Keratinocyte (primary cell): ENCODE data around the gene SMC2. TPM values are rescaled to one million over a fixed set of nuclear protein-coding genes. Genes with fewer than 3 reads are reported as not detected.

Experiments used
- DNase-seq: peaks from one replicate; pipeline ENCODE4 v3.0.0-alpha.2; 2011; ENCODE audit warnings: low read depth, missing footprints, low spot score
- FAIRE-seq: peaks from 2 replicates; lab custom pipeline; 2011; peaks lifted over from hg19 to GRCh38; lab: Jason Lieb, UNC
- H2AFZ ChIP-seq: 2 replicates; pipeline ENCODE4 v1.6.0; 2012; ENCODE audit warnings: low read length, control low read depth, inconsistent platforms; ENCODE audit not compliant: control insufficient read depth
- H3K27ac ChIP-seq: 2 replicates; pipeline ENCODE4 v1.5.1; 2011; ENCODE audit warnings: low read length; ENCODE audit not compliant: control insufficient read depth, insufficient read depth
- H3K27me3 ChIP-seq: 3 replicates; pipeline ENCODE4 v1.6.0; 2011; ENCODE audit warnings: low read length; ENCODE audit not compliant: control insufficient read depth, insufficient read depth; ENCODE audit errors: extremely low read depth
- H3K36me3 ChIP-seq, 2 experiments: 2 replicates in 1 of 2; 3 replicates in 1 of 2; pipeline ENCODE4 v1.5.1; 2011; ENCODE audit warnings: low read length in 2 of 2, mild to moderate bottlenecking in 1 of 2; ENCODE audit not compliant: control insufficient read depth in 2 of 2, insufficient read depth in 2 of 2; ENCODE audit errors: extremely low read depth in 1 of 2
- H3K4me1 ChIP-seq: 3 replicates; pipeline ENCODE4 v1.5.1; 2011; ENCODE audit warnings: low read length; ENCODE audit not compliant: control insufficient read depth, insufficient read depth; ENCODE audit errors: extremely low read depth
- H3K4me2 ChIP-seq: 3 replicates; pipeline ENCODE4 v1.6.0; 2011; ENCODE audit warnings: low read depth, low read length; ENCODE audit not compliant: control insufficient read depth, insufficient read depth; ENCODE audit errors: extremely low read depth
- H3K4me3 ChIP-seq, 3 experiments: fragments of 200-600 bp in 1 of 3; sonication (generic) in 1 of 3; 2 replicates in 2 of 3; 3 replicates in 1 of 3; pipeline ENCODE4 v1.5.1; 2011 to 2016; ENCODE audit warnings: low read length in 3 of 3, mild to moderate bottlenecking in 3 of 3, control low read depth in 2 of 3, inconsistent platforms in 1 of 3, low read depth in 1 of 3, mixed read lengths in 1 of 3, mixed run types in 1 of 3, moderate library complexity in 1 of 3; ENCODE audit not compliant: control insufficient read depth in 2 of 3, insufficient read depth in 2 of 3; ENCODE audit errors: extremely low read depth in 1 of 3
- H3K79me2 ChIP-seq: 2 replicates; pipeline ENCODE4 v1.6.0; 2012; ENCODE audit warnings: low read length; ENCODE audit not compliant: control insufficient read depth, insufficient read depth
- H3K9ac ChIP-seq: 3 replicates; pipeline ENCODE4 v1.6.0; 2011; ENCODE audit warnings: low read length; ENCODE audit not compliant: control insufficient read depth, insufficient read depth; ENCODE audit errors: extremely low read depth
- H3K9me1 ChIP-seq: 3 replicates; pipeline ENCODE4 v1.6.0; 2011; ENCODE audit warnings: low read length; ENCODE audit not compliant: control insufficient read depth, insufficient read depth; ENCODE audit errors: extremely low read depth
- H3K9me3 ChIP-seq: 2 replicates; pipeline ENCODE4 v1.5.1; 2012; ENCODE audit warnings: low read depth, low read length; ENCODE audit not compliant: control insufficient read depth
- H4K20me1 ChIP-seq: 3 replicates; pipeline ENCODE4 v1.6.0; 2011; ENCODE audit warnings: low read length; ENCODE audit not compliant: control insufficient read depth, insufficient read depth; ENCODE audit errors: extremely low read depth
- EZH2 ChIP-seq: IDR thresholded peaks from one replicate; pipeline ENCODE4 v1.6.1; 2012; ENCODE audit warnings: inconsistent platforms, mild to moderate bottlenecking, low read length, moderate library complexity
- dilution Hi-C: fragments of 300-500 bp; cut with MboI; formaldehyde crosslinking; loops from one replicate; pipeline ENCODE4 v1.7.0; 2020; ENCODE audit warnings: low sequenced_read_pairs; ENCODE audit not compliant: extremely low pct_ligation_motif_present
- polyA plus RNA-seq, 5 experiments: library from polyadenylated mRNA; depleted of rRNA in 3 of 5; stranded (reverse) in 3 of 5; stranded (forward) in 1 of 5; unstranded in 1 of 5; fragments of >200 nt; gene quantifications; 1 replicate in 1 of 5; 2 replicates in 3 of 5; 3 replicates in 1 of 5; pipeline versions ENCODE4 v1.2.1 to v1.2.3, GENCODE V29; 2011 to 2012; ENCODE audit warnings: missing spikeins in 2 of 5, low read depth in 1 of 5, low replicate concordance in 1 of 5
- TF ChIP-seq, protein P1 (sequence below), 3 experiments: IDR thresholded peaks in 1 of 3; conservative IDR thresholded peaks in 1 of 3; optimal IDR thresholded peaks in 1 of 3; 2 replicates in 2 of 3; 3 replicates in 1 of 3; pipeline versions ENCODE3 to v1.5.1; 2011; ENCODE audit warnings: low read length in 3 of 3, mild to moderate bottlenecking in 3 of 3, moderate library complexity in 2 of 3, control low read depth in 1 of 3, inconsistent platforms in 1 of 3; ENCODE audit not compliant: insufficient read depth in 2 of 3; ENCODE audit errors: extremely low read depth in 1 of 3

SMC2 gene
- polyA plus RNA-seq, 1 donor (not counting 4 experiments of a cell fraction or from before 2014, with no cell fraction given): 13.9 TPM

DNA sequence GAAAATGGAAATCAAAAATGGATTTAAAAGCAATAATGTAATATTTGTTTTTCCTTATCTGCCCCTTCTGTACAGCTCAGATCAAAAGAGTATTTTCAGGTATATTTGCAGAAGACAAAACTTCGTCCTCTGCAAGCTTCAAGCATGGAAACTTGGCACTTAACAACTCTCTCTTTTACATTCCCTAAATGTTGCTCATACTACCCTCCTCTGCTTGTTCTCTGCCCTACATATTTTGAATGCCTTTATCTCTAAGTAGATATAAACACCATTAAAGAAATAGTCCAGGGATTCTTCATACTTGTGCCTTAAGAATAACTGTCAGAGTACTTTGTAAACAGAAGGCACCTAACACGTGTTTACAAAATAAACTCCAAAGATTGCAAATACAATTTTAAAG, 19.2 kb upstream of the SMC2 start:
- H3K27ac ChIP-seq: peak overlapping the region; percentile 76
- peaks cover 23% of the 10 kb centered on the region for H3K4me1 ChIP-seq
- FAIRE-seq: peak; percentile 71
- H3K9me1 ChIP-seq: no peaks in the 10 kb centered on the region
- no peaks in the 10 kb centered on the region for H3K27me3 ChIP-seq
- H3K36me3 ChIP-seq: no peaks in the 10 kb centered on the region
- dilution Hi-C loops: no loop called here
- DNase-seq: no peak
- H3K4me2 ChIP-seq: peak overlapping the region; percentile 49
- no peak overlapping the region for H3K9ac ChIP-seq
- H3K79me2 ChIP-seq: no peaks in the 10 kb centered on the region
- H2AFZ ChIP-seq: no peak overlapping the region
- no peaks in the 10 kb centered on the region for H4K20me1 ChIP-seq
- H3K4me3 ChIP-seq: no peak overlapping the region
- TF ChIP-seq EZH2: no peak
- TF ChIP-seq, protein P1, sequence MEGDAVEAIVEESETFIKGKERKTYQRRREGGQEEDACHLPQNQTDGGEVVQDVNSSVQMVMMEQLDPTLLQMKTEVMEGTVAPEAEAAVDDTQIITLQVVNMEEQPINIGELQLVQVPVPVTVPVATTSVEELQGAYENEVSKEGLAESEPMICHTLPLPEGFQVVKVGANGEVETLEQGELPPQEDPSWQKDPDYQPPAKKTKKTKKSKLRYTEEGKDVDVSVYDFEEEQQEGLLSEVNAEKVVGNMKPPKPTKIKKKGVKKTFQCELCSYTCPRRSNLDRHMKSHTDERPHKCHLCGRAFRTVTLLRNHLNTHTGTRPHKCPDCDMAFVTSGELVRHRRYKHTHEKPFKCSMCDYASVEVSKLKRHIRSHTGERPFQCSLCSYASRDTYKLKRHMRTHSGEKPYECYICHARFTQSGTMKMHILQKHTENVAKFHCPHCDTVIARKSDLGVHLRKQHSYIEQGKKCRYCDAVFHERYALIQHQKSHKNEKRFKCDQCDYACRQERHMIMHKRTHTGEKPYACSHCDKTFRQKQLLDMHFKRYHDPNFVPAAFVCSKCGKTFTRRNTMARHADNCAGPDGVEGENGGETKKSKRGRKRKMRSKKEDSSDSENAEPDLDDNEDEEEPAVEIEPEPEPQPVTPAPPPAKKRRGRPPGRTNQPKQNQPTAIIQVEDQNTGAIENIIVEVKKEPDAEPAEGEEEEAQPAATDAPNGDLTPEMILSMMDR (optimal IDR thresholded peaks at IDR 0.05 in 1 of 3, IDR thresholded peaks at IDR 0.05 in 1 of 3, conservative IDR thresholded peaks at IDR 0.05 in 1 of 3; ENCODE audit: extremely low read depth in 1 of 3, insufficient read depth in 2 of 3, low read length in 3 of 3): no peak
- no peaks in the 10 kb centered on the region for H3K9me3 ChIP-seq

- H2AFZ ChIP-seq: peak overlapping the region; percentile 45
- no peaks in the 10 kb centered on the region for H3K36me3 ChIP-seq
- peaks cover 23% of the 10 kb centered on the region for H3K4me1 ChIP-seq
- peak overlapping the region; percentile 14 for H3K9ac ChIP-seq
- dilution Hi-C loops: no loop called here
- H3K9me3 ChIP-seq: no peaks in the 10 kb centered on the region
- H3K79me2 ChIP-seq: no peaks in the 10 kb centered on the region
- H3K9me1 ChIP-seq: no peaks in the 10 kb centered on the region
- H3K27me3 ChIP-seq: no peaks in the 10 kb centered on the region
- peak overlapping the region; percentile 49 for H3K4me2 ChIP-seq
- peak overlapping the region; percentile 76 for H3K27ac ChIP-seq
- no peak for TF ChIP-seq EZH2
- TF ChIP-seq, protein P1 (optimal IDR thresholded peaks at IDR 0.05 in 1 of 3, IDR thresholded peaks at IDR 0.05 in 1 of 3, conservative IDR thresholded peaks at IDR 0.05 in 1 of 3; ENCODE audit: extremely low read depth in 1 of 3, insufficient read depth in 2 of 3, low read length in 3 of 3): peak in 1 of 3 experiments; percentile 2
- FAIRE-seq (peak; percentile 90), DNase-seq (no peak)
- H4K20me1 ChIP-seq: no peaks in the 10 kb centered on the region
- H3K4me3 ChIP-seq: peak overlapping the region in 2 of 3 experiments; percentile 14 to 32
These were observed 18.0 kb upstream of the SMC2 start for GRCh38 chr9:104075801-104076753.
